Mesothelial cell of epicardium (in vitro differentiated cells): ENCODE results near the gene ZNF600. TPM values are rescaled to one million over a fixed set of nuclear protein-coding genes. Genes with fewer than 3 reads are reported as not detected.
"Not testable (repeated sequence)": the region's sequence is repeated elsewhere in the genome, so short reads cannot be mapped to it uniquely, and the experiment has no call there.

Source experiments
- DNase-seq, 2 experiments: peaks; one replicate each; pipeline ENCODE4 v3.0.0; 2021; ENCODE audit warnings: low spot score in 2 of 2; ENCODE audit not compliant: unreplicated experiment in 2 of 2
- H3K27ac Mint-ChIP-seq: 2 replicates; pipeline ENCODE4 v1.8.0; 2021; ENCODE audit warnings: mixed read lengths
- H3K27me3 Mint-ChIP-seq: 2 replicates; pipeline ENCODE4 v1.8.0; 2021; ENCODE audit warnings: low read depth, mixed read lengths
- H3K36me3 Mint-ChIP-seq: 2 replicates; pipeline ENCODE4 v1.8.0; 2021; ENCODE audit warnings: mixed read lengths
- H3K4me1 Mint-ChIP-seq: 2 replicates; pipeline ENCODE4 v1.8.0; 2021; ENCODE audit warnings: mixed read lengths
- H3K4me3 Mint-ChIP-seq: 2 replicates; pipeline ENCODE4 v1.8.0; 2021; ENCODE audit warnings: mild to moderate bottlenecking, moderate library complexity, mixed read lengths
- H3K9me3 Mint-ChIP-seq: 2 replicates; pipeline ENCODE4 v1.8.0; 2021; ENCODE audit warnings: mixed read lengths
- total RNA-seq: library from RNA; stranded (reverse); gene quantifications from 3 replicates; pipeline ENCODE4 v1.2.1, GENCODE V29; 2021
- TF ChIP-seq, protein P1 (sequence below): fragments of 200-600 bp; sonication (generic); IDR thresholded peaks from one replicate; pipeline ENCODE4 v1.5.0; 2021; ENCODE audit warnings: antibody characterized with exemption; ENCODE audit not compliant: unreplicated experiment

The ZNF600 gene
- total RNA-seq = 16.7 to 18.3 TPM (median 17.3 TPM) in 3 replicates

DNA sequence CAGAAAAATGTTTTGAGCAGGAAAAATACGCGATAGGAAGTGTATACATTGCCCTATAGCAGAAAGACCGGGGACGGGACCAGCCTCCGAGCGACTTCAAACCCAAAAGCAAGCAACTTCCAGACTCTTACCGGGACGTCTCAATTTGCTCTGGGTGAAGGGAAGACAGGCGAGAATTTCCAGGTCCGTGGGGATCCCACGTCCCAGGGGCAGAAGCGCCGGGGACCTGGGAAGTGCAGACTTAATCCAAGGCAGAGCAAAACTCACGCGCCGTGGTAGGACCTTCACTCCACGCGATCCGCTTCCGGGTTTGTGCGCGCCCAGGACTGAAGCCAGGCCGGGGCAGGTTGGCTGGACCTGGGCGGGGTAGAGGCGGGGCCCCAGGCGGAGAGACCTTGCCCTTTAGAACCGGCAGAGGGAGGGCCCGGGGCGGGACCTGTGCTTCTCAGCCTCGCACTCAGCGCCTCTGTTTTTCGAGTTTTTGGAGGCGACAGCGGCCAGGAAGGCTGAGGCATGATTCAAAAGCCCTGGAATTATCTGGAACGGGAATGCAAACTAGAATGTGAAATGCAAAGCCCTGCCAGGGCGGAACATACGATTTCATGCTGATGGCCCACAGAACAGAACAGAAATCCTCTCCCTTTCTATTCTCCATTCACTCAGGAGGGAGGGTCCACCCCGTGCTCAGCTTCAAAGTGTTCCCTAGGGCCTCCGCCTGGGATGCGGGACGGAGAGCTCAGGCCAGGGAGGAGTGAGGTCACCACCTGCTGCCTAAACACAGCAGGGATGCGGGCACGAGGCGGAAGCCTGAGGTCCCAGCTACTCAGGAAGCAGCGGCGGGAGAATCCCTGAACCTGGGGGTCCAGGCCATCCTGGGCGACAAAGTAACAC is at the start of gene ZNF600:
Gene ZNF600, minus strand, starts transcription at position 328 of the 891 bp plus-strand sequence. CDS start 7,903 bp downstream, outside the sequence.
- peak; percentile 40 to 64 for DNase-seq
- peak within 1 kb of the TSS; percentile 94 for H3K27ac Mint-ChIP-seq
- H3K9me3 Mint-ChIP-seq, H3K36me3 Mint-ChIP-seq, H3K27me3 Mint-ChIP-seq: not testable (repeated sequence)
- peak within 1 kb of the TSS; percentile 89 for H3K4me3 Mint-ChIP-seq
- peaks cover 14% of the 10 kb centered on the region for H3K4me1 Mint-ChIP-seq

DNA sequence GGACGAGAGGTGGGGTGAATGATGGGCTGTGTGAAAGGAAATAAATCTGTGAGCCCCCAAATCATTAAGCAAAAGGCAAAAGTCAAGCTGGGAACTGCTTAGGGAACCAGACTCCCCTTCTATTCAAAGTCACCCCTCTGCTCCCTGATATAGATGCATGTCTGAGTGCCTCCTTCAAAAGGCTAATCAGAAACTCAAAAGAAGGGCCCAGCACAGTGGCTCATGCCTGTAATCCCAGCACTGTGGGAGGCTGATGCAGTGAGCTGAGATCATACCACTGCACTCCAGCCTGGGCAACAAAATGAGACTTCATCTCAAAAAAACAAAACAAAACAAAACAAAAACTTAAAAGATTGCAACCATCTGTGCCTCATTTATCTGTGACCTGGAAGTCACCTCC is 47.7 kb upstream of the ZNF600 start:
- not testable (repeated sequence) for H3K4me3 Mint-ChIP-seq
- peaks cover 30% of the 10 kb centered on the region for H3K36me3 Mint-ChIP-seq
- H3K9me3 Mint-ChIP-seq = peaks cover 20% of the 10 kb centered on the region

DNA sequence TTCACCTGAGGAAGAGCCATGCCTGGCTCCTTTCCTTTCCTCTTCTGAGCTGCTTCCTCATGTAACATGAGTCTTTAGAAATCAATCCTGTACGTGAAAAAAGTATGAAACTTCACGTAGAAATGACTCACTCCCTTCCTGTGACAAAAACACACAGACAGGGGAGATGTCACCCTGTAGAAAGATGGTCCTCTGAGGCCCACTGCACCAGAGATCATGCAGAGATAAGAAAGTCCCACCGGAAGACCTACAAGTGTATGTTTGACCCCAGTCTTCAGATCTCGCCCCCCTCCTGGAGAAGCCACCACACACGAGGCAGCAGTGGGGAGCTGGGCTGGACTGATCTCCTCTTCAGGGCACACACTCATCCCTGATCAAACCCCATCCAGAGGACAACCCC is 47.0 kb upstream of the ZNF600 start:
- H3K27ac Mint-ChIP-seq = peak overlapping the region; percentile 47
- H3K27me3 Mint-ChIP-seq, H3K4me3 Mint-ChIP-seq, H3K4me1 Mint-ChIP-seq, DNase-seq: not testable (repeated sequence)
- peaks cover 25% of the 10 kb centered on the region for H3K36me3 Mint-ChIP-seq
- H3K9me3 Mint-ChIP-seq = peaks cover 18% of the 10 kb centered on the region

More for the DNA sequence above, 47.7 kb upstream of the ZNF600 start:
- H3K27ac Mint-ChIP-seq, H3K4me1 Mint-ChIP-seq, DNase-seq, H3K27me3 Mint-ChIP-seq: not testable (repeated sequence)

DNA sequence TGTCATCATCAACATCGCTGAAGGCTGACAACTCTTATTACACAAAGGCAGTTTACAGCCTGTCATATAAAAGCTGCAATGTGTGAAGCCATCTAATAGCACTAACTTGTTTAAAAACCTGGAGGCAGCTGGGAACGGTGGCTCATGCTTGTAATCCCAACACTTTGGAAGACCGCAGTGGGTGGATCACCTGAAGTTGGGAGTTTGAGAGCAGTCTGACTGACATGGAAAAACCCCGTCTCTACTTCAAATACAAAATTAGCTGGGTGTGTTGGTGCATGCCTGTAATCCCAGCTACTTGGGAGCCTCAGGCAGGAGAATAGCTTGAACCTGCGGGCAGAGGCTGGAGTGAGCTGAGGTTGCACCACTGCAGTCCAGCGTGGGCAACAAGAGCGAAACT is 43.3 kb upstream of the ZNF600 start:
- H3K27ac Mint-ChIP-seq, H3K9me3 Mint-ChIP-seq: not testable (repeated sequence)

DNA sequence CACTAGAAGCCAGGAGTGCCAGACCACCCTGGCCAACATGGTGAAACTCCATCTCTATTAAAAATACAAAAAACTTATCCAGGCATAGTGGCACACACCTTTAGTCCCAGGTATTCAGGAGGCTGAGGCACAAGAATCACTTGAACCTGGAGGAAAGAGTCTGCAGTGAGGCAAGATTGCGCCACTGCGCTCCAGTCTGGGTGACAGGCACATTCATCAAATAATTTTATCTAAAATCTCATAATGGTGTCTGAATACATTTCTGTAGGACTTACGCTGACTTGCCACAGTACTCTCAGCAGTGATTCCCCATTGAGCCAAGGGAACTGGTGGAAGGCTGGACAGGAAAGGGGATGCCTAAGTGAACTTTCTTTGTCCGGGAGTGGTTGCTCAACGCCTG is 39.2 kb upstream of the ZNF600 start:
- Mint-ChIP-seq H3K9me3 (no peaks in the 10 kb centered on the region), H3K27ac (no peak overlapping the region), H3K4me3 (no peak overlapping the region), H3K4me1 (peaks cover 6% of the 10 kb centered on the region), H3K27me3 (no peaks in the 10 kb centered on the region), H3K36me3 (no peaks in the 10 kb centered on the region)
- TF ChIP-seq, protein P1, sequence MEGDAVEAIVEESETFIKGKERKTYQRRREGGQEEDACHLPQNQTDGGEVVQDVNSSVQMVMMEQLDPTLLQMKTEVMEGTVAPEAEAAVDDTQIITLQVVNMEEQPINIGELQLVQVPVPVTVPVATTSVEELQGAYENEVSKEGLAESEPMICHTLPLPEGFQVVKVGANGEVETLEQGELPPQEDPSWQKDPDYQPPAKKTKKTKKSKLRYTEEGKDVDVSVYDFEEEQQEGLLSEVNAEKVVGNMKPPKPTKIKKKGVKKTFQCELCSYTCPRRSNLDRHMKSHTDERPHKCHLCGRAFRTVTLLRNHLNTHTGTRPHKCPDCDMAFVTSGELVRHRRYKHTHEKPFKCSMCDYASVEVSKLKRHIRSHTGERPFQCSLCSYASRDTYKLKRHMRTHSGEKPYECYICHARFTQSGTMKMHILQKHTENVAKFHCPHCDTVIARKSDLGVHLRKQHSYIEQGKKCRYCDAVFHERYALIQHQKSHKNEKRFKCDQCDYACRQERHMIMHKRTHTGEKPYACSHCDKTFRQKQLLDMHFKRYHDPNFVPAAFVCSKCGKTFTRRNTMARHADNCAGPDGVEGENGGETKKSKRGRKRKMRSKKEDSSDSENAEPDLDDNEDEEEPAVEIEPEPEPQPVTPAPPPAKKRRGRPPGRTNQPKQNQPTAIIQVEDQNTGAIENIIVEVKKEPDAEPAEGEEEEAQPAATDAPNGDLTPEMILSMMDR = no peak
- DNase-seq = no peak

More for the DNA sequence above, 43.3 kb upstream of the ZNF600 start:
- not testable (repeated sequence) for H3K36me3 Mint-ChIP-seq, H3K4me3 Mint-ChIP-seq, DNase-seq, H3K4me1 Mint-ChIP-seq, H3K27me3 Mint-ChIP-seq

DNA sequence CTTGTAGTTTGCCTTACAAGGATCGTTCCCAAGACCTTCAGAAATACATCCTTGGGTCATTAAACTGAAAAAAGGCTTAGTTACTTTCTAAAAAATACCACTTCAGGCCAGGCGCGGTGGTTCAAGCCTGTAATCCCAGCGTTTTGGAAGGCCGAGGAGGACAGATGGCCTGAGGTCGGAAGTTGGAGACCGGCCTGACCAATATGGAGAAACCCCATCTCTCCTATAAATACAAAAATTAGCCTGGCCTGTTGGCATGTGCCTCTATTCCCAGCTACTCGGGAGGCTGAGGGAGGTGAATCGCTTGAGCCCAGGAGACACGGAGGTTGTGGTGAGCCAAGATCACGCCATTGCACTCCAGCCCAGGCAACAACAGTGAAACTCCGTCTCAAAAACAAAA is 37.1 kb upstream of the ZNF600 start:
- Mint-ChIP-seq H3K4me3 (no peak overlapping the region), H3K36me3 (no peaks in the 10 kb centered on the region), H3K4me1 (peaks cover 12% of the 10 kb centered on the region), H3K27ac (no peak overlapping the region), H3K9me3 (no peaks in the 10 kb centered on the region), H3K27me3 (no peaks in the 10 kb centered on the region)
- no peak for DNase-seq
- TF ChIP-seq, protein P1 = no peak

DNA sequence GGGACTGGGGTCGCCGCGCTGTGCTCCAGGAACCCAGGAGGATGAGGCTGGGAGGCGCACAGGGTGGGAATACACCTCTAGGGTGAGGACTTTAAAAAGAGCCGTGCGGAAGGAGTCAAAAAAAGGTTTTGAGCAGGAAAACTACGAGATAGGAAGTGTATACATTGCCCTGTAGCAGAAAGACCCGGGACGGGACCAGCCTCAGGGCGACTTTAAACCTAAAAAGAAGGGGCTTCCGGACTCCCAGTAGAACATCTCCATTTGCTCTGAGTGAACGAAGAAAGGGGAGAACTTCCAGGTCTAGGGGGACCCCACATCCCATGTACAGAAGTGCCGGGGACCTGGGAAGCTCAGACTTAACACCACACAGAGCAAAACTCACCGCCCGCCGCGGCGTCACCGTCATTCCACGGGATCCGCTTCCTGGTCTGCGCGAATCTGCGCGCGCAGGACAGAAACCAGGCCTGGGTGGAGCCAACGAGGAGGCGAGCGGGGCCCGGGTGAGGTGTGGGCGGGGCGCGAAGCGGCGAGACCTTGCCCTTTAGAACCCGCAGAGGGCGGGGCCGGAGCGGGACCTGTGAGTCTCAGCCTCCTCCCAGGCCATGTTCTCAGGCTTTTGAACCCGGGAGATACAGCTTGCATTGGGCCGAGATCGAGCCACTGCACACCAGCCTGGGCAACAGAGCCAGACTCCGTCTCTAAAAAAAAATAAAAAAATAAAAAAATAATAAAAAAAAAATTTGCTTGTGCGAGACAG is 34.8 kb upstream of the ZNF600 start, which contains the start of gene ZNF28:
Gene ZNF28, minus strand, starts transcription at position 430 of the 757 bp plus-strand sequence. CDS start 3,675 bp downstream, outside the sequence.
- peak within 1 kb of the TSS; percentile 86 for H3K27ac Mint-ChIP-seq
- peak; percentile 27 to 58 for DNase-seq
- H3K4me1 Mint-ChIP-seq = peaks cover 12% of the 10 kb centered on the region
- peaks cover 10% of the 10 kb centered on the region for H3K36me3 Mint-ChIP-seq
- H3K4me3 Mint-ChIP-seq = peak within 1 kb of the TSS; percentile 93
- H3K9me3 Mint-ChIP-seq, H3K27me3 Mint-ChIP-seq: not testable (repeated sequence)

DNA sequence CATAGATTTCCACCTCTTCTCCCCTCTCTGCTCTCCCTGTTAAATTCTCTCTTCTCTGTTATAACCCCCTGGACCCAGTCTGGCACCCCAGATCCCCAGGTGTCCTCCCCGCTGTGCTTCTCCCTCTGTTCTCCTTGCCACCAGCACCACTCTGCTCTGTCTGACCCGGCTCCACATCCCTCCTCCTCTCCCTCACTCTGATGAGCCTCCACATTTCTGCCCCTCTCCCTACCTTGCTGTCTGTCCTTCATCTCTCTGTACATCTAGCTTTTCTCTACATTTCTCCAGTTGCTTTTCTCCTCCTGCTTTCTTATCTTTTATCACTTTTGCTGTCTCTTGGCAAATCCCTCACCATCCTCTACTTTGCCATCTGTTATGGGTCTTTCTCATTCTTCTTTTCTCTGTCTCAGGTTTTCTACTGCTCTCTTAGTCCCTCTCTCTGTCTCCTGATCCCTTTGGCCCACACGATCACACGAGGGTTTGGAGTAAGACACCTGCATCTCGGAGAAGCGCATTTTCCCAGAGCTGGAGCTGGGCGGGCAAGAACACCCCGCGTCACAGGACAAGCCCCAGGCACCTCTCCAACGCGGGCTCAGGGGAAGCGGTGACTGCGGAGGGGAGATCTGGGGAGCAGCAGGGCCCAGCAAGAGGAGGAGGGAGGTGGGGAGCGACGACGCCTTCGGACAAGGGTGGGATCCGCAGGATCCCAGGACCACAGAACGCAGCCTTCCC is 34.0 kb upstream of the ZNF600 start:
- Mint-ChIP-seq H3K36me3 (peaks cover 10% of the 10 kb centered on the region), H3K4me1 (peaks cover 12% of the 10 kb centered on the region), H3K27ac (peak overlapping the region; percentile 86), H3K4me3 (peak overlapping the region; percentile 93)
- peak in 1 of 2 experiments; percentile 42 for DNase-seq
- not testable (repeated sequence) for H3K9me3 Mint-ChIP-seq, H3K27me3 Mint-ChIP-seq
